ENCODE measurements around the gene BAIAP3.
A peak's percentile ranks its signal among the peaks of the same experiment; 100 is the strongest.

Gene BAIAP3

GRCh38 chr16:1309888-1310831, 23.3 kb upstream of the BAIAP3 start:
- H3K36me3 Mint-ChIP-seq: peaks cover 24% of the 10 kb centered on the region
- no peaks in the 10 kb centered on the region for H3K9me3 Mint-ChIP-seq
- H3K27ac Mint-ChIP-seq: peak overlapping the region; percentile 93
- peak; percentile 73 for DNase-seq
- CTCF ChIA-PET: no interaction called here
- peaks cover 48% of the 10 kb centered on the region for H3K4me1 Mint-ChIP-seq
- H3K4me3 Mint-ChIP-seq: peak overlapping the region; percentile 97
- no peaks in the 10 kb centered on the region for H3K27me3 Mint-ChIP-seq

DNA sequence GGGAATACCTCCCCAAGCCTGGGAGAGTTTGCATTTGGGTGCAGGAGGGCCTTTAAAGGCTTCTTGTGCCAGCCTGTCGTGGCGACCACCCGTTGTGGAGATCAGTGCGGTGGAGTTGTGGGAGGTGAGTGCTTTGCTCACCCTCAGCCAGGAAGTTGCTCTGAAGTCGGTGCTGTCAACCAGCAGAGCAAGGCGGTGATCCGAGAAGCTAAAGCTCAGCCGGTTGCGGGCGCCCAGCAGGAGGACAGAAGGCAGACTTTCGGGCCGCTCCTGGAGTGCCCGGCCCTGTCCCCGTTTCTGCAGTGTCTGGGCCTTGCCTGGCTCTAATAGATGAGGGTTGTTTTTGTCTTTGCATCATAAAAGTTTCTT, 22.6 kb upstream of the BAIAP3 start:
- DNase-seq: peak; percentile 69
- Mint-ChIP-seq H3K4me3 (peak overlapping the region; percentile 97), H3K9me3 (no peaks in the 10 kb centered on the region), H3K27me3 (no peaks in the 10 kb centered on the region), H3K36me3 (peaks cover 28% of the 10 kb centered on the region), H3K27ac (peak overlapping the region; percentile 93), H3K4me1 (peaks cover 47% of the 10 kb centered on the region)
- CTCF ChIA-PET: no interaction called here

DNA sequence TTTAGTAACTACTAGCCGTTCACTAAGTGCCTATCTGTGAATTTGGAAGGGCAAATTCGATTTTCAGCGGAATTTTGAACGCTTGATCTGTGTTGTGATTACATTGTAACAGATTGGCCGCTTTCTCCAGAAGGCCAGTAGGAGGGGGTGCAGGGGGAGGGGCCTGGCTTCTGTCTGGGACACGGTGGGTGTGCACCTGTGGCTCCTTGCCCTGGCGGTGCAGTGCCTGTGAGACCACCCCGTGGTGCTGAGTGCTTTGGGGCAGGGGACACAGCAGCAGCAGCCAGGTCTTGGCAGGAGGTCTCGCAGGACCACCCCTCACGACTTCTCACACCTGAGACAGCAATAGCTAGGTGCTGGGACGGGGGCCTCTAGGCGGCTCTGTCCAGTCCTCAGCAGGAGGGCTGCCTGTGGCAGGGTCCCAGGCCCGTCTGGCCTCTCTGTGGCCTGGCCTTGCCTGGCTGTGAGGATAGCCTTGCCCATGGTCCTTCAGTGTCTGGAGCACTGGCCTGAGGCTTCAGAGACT, 22.2 kb upstream of the BAIAP3 start:
- H3K27ac Mint-ChIP-seq: peak overlapping the region; percentile 93
- H3K9me3 Mint-ChIP-seq: no peaks in the 10 kb centered on the region
- H3K4me1 Mint-ChIP-seq: peaks cover 42% of the 10 kb centered on the region
- H3K4me3 Mint-ChIP-seq: peak overlapping the region; percentile 97
- DNase-seq: no peak
- H3K36me3 Mint-ChIP-seq: peaks cover 32% of the 10 kb centered on the region
- H3K27me3 Mint-ChIP-seq: no peaks in the 10 kb centered on the region
- CTCF ChIA-PET: no interaction called here

GRCh38 chr16:1311738-1312466, 21.5 kb upstream of the BAIAP3 start:
- CTCF ChIA-PET: interaction anchor here (0.8 kb wide), 1 partner anchor 11 kb away, joined by 3 read pairs; no protein-coding TSS in a partner anchor
- no peak for DNase-seq
- H3K36me3 Mint-ChIP-seq: peaks cover 34% of the 10 kb centered on the region
- H3K27me3 Mint-ChIP-seq: no peaks in the 10 kb centered on the region
- H3K9me3 Mint-ChIP-seq: no peaks in the 10 kb centered on the region
- H3K4me1 Mint-ChIP-seq: peaks cover 39% of the 10 kb centered on the region
- peak overlapping the region; percentile 97 for H3K4me3 Mint-ChIP-seq
- H3K27ac Mint-ChIP-seq: no peak overlapping the region

- Mint-ChIP-seq H3K4me1 (peaks cover 39% of the 10 kb centered on the region), H3K27me3 (no peaks in the 10 kb centered on the region), H3K36me3 (peaks cover 37% of the 10 kb centered on the region), H3K4me3 (peak overlapping the region; percentile 26), H3K27ac (no peak overlapping the region), H3K9me3 (no peaks in the 10 kb centered on the region)
- CTCF ChIA-PET: interaction anchor here (0.8 kb wide), 1 partner anchor 11 kb away, joined by 3 read pairs; no protein-coding TSS in a partner anchor
- no peak for DNase-seq
Measured at GRCh38 chr16:1312467-1312816, 21.0 kb upstream of the BAIAP3 start.

- CTCF ChIA-PET: interaction anchor here (0.8 kb wide), 1 partner anchor 12 kb away, joined by 3 read pairs; no protein-coding TSS in a partner anchor
- peaks cover 36% of the 10 kb centered on the region for H3K4me1 Mint-ChIP-seq
- no peak overlapping the region for H3K27ac Mint-ChIP-seq
- H3K27me3 Mint-ChIP-seq: no peaks in the 10 kb centered on the region
- H3K36me3 Mint-ChIP-seq: peaks cover 42% of the 10 kb centered on the region
- H3K9me3 Mint-ChIP-seq: no peaks in the 10 kb centered on the region
- DNase-seq: no peak
- H3K4me3 Mint-ChIP-seq: peak overlapping the region; percentile 9
Measured at GRCh38 chr16:1312903-1313302, 20.5 kb upstream of the BAIAP3 start.

- Mint-ChIP-seq H3K4me3 (no peak overlapping the region), H3K9me3 (no peaks in the 10 kb centered on the region), H3K4me1 (peaks cover 30% of the 10 kb centered on the region), H3K36me3 (peaks cover 48% of the 10 kb centered on the region), H3K27me3 (no peaks in the 10 kb centered on the region), H3K27ac (no peak overlapping the region)
- CTCF ChIA-PET: no interaction called here
- no peak for DNase-seq
Measured at GRCh38 chr16:1313721-1314369, 19.6 kb upstream of the BAIAP3 start.

DNA sequence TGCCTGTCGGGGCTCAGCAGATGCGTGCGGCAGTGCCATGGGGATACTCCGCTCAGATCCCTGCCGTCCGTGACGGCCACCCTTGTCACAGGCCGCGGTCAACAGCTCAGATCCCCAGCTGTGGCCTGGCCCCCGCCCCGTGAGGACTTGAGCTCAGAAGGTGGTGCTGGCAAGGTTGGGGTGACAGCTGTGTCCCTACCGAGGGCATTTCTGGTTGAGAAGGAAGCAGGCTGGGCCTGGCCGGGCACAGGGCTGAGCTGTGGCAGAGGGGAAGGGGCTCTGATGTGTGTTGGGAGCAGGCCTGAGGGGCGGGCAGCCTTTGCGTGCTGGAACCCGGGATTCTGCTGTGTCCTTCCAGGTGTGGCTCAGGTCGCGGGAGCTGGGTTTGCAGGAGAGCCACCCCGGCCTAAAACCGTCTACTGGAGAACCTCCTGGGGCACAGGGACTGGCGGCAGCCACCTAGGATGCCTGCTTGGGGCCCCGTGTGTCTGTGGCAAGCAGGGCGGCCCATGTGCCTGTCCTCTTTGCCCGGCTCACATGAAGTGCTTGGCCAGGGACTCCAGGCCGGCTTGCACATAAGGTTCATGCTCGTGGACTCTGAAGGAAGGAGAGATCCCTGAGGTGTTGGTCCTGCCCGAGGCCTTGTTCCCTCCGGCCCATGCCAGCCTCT, 18.9 kb upstream of the BAIAP3 start:
- H3K27me3 Mint-ChIP-seq: no peaks in the 10 kb centered on the region
- no peak overlapping the region for H3K27ac Mint-ChIP-seq
- DNase-seq: no peak
- CTCF ChIA-PET: interaction anchor here (0.8 kb wide), 1 partner anchor 14 kb away, joined by 3 read pairs; no protein-coding TSS in a partner anchor
- no peak overlapping the region for H3K4me3 Mint-ChIP-seq
- H3K36me3 Mint-ChIP-seq: peaks cover 53% of the 10 kb centered on the region
- no peaks in the 10 kb centered on the region for H3K9me3 Mint-ChIP-seq
- H3K4me1 Mint-ChIP-seq: peaks cover 30% of the 10 kb centered on the region

GRCh38 chr16:1315081-1316032, 18.1 kb upstream of the BAIAP3 start:
- Mint-ChIP-seq H3K4me1 (peaks cover 27% of the 10 kb centered on the region), H3K36me3 (peaks cover 57% of the 10 kb centered on the region), H3K9me3 (no peaks in the 10 kb centered on the region), H3K27me3 (no peaks in the 10 kb centered on the region), H3K4me3 (no peak overlapping the region), H3K27ac (no peak overlapping the region)
- no peak for DNase-seq
- CTCF ChIA-PET: interaction anchor here (0.8 kb wide), 1 partner anchor 14 kb away, joined by 3 read pairs; no protein-coding TSS in a partner anchor

DNA sequence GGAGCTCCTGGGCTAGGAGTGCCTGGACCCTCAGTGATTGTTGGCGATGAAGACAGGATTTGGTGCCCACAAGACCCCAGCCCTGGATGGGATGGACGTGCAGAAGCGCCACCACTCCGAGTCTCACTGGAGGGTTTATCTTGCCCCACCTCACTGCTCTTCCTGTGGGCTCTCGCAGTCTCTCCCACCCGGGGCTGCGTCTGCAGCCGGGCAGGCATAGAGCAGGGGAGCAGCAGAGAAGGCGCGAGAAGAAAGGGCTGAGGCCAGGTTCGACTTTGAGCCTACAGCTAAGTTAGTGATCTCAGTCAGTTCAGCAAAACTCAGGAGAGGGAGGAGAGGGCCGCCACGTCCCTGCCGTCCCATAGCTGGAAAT, 17.4 kb upstream of the BAIAP3 start:
- H3K4me3 Mint-ChIP-seq: no peak overlapping the region
- peaks cover 21% of the 10 kb centered on the region for H3K4me1 Mint-ChIP-seq
- no peak for DNase-seq
- CTCF ChIA-PET: no interaction called here
- peak overlapping the region; percentile 52 for H3K27ac Mint-ChIP-seq
- peaks cover 53% of the 10 kb centered on the region for H3K36me3 Mint-ChIP-seq
- H3K9me3 Mint-ChIP-seq: no peaks in the 10 kb centered on the region
- H3K27me3 Mint-ChIP-seq: no peaks in the 10 kb centered on the region

GRCh38 chr16:1317479-1318267, 15.8 kb upstream of the BAIAP3 start:
- H3K27ac Mint-ChIP-seq: no peak overlapping the region
- H3K4me1 Mint-ChIP-seq: peaks cover 9% of the 10 kb centered on the region
- no peak overlapping the region for H3K4me3 Mint-ChIP-seq
- H3K9me3 Mint-ChIP-seq: no peaks in the 10 kb centered on the region
- DNase-seq: no peak
- H3K36me3 Mint-ChIP-seq: peaks cover 52% of the 10 kb centered on the region
- H3K27me3 Mint-ChIP-seq: no peaks in the 10 kb centered on the region
- CTCF ChIA-PET: no interaction called here

- Mint-ChIP-seq H3K9me3 (no peaks in the 10 kb centered on the region), H3K27ac (no peak overlapping the region), H3K4me3 (no peak overlapping the region), H3K36me3 (peaks cover 47% of the 10 kb centered on the region), H3K27me3 (no peaks in the 10 kb centered on the region), H3K4me1 (peaks cover 4% of the 10 kb centered on the region)
- peak; percentile 8 for DNase-seq
- CTCF ChIA-PET: no interaction called here
Measured at GRCh38 chr16:1318268-1318545, 15.2 kb upstream of the BAIAP3 start.
